ENCODE data around the gene AHNAK2.

DNA sequence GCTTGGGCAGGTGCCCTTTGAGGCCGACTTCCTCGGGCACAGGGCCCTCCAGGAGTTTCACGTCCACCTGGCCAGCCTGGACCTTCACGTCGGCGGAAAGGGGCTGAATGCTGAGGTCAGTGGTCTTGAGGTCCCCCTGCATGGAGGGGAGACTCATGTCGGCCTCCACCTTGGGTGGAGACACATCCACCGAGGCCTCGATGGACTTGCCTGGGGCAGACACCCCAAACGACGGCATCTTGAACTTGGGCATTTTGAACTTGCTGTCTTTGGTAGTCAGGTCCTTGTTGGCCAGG lies 29.5 kb downstream of the AHNAK2 start:
- TF ChIP-seq, protein P1, sequence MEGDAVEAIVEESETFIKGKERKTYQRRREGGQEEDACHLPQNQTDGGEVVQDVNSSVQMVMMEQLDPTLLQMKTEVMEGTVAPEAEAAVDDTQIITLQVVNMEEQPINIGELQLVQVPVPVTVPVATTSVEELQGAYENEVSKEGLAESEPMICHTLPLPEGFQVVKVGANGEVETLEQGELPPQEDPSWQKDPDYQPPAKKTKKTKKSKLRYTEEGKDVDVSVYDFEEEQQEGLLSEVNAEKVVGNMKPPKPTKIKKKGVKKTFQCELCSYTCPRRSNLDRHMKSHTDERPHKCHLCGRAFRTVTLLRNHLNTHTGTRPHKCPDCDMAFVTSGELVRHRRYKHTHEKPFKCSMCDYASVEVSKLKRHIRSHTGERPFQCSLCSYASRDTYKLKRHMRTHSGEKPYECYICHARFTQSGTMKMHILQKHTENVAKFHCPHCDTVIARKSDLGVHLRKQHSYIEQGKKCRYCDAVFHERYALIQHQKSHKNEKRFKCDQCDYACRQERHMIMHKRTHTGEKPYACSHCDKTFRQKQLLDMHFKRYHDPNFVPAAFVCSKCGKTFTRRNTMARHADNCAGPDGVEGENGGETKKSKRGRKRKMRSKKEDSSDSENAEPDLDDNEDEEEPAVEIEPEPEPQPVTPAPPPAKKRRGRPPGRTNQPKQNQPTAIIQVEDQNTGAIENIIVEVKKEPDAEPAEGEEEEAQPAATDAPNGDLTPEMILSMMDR (IDR thresholded peaks at IDR 0.05) = no peak
- no peak for TF ChIP-seq POLR2A (IDR thresholded peaks at IDR 0.05)

Data from Peyer's patch (tissue), 4 donors.